Measurements from ENCODE around the gene SCGB1D1.

GRCh38 chr11:62221498-62221897 is 31.5 kb downstream of the SCGB1D1 start:
- TF ChIP-seq, protein P1, sequence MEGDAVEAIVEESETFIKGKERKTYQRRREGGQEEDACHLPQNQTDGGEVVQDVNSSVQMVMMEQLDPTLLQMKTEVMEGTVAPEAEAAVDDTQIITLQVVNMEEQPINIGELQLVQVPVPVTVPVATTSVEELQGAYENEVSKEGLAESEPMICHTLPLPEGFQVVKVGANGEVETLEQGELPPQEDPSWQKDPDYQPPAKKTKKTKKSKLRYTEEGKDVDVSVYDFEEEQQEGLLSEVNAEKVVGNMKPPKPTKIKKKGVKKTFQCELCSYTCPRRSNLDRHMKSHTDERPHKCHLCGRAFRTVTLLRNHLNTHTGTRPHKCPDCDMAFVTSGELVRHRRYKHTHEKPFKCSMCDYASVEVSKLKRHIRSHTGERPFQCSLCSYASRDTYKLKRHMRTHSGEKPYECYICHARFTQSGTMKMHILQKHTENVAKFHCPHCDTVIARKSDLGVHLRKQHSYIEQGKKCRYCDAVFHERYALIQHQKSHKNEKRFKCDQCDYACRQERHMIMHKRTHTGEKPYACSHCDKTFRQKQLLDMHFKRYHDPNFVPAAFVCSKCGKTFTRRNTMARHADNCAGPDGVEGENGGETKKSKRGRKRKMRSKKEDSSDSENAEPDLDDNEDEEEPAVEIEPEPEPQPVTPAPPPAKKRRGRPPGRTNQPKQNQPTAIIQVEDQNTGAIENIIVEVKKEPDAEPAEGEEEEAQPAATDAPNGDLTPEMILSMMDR (IDR thresholded peaks at IDR 0.05), result no peak
- no peak for TF ChIP-seq POLR2A (IDR thresholded peaks at IDR 0.05)
